NCI-H2029 (cell line): ENCODE measurements around the gene ARL8A.
A peak's percentile ranks its signal among the peaks of the same experiment; 100 is the strongest.
"Not testable (repeated sequence)": the region's sequence is repeated elsewhere in the genome, so short reads cannot be mapped to it uniquely, and the experiment has no call there.

ENCODE experiments used
- DNase-seq: peaks from one replicate; lab custom pipeline; 2025; lab: John Stamatoyannopoulos, UW

Gene ARL8A

DNA sequence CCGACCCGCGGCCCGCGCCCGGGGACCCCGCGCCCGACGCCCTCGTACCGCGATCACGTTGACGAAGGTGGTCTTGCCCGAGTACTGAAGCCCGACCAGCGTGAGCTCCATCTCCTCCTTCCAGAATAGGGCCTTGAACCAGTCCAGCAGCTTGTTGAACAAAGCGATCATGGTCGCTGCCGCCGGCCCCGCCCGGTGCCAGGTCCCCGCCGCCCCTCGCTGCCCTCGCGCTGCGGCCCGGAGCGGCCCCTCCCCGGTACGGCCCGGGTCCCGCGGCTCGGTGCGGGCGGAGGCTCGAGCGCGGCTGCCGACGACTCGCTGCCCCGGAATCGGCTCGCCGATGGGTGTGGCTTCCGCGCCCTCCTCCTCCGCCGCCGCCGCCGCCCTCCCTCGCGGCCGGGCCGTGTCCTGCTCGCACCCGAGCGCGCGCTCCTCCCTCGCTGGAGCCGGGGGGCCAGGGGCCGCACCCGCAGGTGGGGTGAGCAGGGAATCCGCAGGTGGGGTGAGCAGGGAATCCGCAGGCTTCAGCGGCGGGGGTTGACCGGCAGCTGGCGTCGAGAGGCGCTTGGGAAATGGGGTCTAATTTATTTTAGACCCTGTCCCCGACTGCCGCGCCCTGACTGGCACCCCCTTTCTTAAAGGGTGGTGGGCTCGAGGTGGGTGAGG lies at the start of gene ARL8A:
Gene ARL8A, minus strand, starts transcription at position 336 of the 666 bp plus-strand sequence. Its CDS starts 165 bp downstream, at position 171.
- no peak for DNase-seq

DNA sequence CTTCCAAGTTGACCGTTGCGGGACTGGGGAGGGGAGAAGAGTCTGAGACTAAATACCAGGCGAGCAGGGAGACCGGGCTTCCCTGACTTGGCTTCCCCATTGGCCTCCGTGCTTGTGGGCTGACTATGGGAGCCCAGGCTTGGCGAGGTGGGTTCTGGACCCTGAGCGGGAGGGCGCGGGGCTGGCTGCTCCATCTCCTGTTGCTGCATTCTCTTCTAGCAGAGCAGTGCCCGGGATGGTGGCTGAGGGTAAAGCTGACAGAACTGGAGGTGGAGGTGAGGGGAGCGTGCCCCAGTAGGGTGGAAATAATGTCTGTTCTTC lies 49.8 kb upstream of the ARL8A start:
- DNase-seq: no peak

DNA sequence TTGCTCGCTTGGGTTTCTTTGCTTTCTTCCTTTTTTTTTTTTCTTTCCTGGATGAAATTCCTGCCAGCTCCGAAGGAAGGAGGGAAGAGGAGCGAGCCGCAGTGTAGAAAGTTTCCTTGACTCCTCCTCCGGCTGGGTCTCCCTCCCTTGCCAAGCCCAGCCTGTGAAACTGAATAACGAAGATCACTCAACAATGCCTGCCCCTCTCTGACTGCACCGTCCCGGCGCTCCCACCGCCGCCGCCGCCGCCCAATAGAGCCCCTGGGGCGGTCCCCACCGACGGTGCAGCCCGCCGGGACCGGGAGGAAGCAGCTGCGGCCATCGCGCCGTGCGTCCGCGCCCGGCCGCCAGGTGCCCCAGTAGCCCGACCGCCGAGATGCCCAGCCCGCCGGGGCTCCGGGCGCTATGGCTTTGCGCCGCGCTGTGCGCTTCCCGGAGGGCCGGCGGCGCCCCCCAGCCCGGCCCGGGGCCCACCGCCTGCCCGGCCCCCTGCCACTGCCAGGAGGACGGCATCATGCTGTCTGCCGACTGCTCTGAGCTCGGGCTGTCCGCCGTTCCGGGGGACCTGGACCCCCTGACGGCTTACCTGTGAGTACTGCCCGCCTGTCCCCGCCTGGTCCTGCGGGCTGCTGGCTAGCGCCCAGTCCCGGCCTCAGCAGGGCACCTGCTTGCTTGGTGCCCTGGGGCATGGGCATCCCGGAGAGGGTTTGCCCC lies 49.2 kb upstream of the ARL8A start, which contains the start of gene LGR6:
Gene LGR6, plus strand, starts transcription at position 186 of the 714 bp plus-strand sequence. Its CDS starts 191 bp downstream, at position 377.
- no peak for DNase-seq

DNA sequence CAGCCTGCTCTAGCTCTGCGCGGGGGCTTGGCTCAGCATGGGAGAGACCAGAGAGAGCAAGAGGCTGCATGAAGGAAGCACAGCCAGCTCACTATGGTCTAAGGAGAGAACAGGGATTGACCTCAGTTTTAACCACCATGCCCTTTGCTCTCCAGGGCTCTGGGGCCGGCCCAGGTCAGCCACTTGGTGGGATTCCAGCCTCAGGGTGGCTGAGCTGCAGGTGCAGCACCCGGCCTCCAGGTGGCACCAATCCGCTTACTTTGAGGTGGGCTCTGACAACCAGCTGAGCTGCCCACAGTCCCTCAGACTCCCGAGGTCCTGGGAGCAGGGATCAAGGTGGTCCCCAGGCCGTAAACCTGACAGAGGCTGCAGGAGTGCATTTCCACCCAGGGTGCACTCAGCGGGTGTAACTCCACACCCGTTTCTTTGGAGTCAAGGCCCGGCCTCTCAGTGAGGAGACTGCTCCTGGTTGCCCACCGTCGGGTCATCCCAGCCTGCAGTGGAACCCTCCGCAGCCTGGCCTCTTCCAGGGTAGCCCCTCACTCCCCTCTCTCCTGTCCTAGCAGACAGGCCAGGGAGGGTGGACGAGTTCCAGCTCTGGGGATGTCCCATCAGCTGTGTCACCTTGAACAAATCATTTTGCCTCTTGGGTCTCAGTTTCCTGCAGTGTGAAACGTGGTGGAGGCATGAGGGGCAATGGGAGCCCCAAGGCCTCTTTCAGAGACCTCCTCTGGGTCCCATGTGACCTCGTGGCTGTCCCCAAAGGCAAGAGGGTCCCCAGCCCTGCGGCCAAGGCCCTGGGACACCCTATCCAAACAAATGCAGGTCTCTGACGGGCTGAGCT lies 48.5 kb upstream of the ARL8A start:
- no peak for DNase-seq

DNA sequence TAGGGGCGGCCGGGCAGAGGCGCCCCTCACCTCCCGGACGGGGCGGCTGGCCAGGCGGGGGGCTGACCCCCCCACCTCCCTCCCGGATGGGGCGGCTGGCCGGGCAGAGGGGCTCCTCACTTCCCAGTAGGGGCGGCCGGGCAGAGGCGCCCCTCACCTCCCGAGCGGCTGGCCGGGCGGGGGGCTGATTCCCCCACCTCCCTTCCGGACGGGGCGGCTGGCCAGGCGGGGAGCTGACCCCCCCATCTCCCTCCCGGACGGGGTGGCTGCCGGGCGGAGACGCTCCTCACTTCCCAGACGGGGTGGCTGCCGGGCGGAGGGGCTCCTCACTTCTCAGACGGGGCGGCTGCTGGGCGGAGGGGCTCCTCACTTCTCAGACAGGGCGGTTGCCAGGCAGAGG lies 46.9 kb upstream of the ARL8A start:
- not testable (repeated sequence) for DNase-seq

DNA sequence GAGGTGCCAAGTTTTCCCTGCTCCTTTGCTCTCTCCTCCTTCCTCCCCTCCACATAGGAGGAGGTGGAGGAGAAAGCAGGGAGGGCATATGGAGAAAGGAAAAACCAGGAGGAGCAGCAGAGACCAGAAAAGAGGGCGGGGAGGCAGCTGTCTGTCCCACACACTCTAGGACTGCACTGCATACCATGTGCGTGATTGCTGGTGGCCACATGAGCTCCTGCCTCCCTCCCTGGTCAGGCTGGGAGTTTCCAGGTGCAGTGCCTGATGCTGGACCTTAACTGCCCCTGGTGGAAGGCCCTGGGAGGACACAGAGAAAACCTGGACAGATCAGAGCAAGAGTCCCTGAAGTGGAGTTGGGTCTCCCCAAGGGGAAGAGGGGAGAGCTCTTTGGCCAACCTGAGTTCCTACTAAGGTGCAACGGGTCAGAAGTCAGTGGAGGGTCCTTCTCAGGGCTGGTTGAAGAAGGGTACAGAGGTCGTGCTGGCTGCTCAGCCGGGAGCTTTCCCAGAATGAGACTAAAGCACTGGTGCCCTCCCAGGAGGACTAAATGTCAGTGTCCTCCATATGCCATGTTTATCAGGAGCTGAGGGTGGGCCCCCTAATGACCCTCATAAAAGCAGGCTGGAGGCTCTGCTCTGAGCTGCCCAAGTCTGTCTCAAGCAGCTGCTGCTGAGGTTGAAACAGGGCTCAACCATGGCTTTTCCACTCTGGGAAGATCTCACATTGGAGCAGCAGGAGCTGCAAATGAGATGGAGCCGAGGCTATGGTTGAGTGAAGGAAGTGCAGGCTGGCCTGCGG lies 45.6 kb upstream of the ARL8A start:
- DNase-seq: no peak

DNA sequence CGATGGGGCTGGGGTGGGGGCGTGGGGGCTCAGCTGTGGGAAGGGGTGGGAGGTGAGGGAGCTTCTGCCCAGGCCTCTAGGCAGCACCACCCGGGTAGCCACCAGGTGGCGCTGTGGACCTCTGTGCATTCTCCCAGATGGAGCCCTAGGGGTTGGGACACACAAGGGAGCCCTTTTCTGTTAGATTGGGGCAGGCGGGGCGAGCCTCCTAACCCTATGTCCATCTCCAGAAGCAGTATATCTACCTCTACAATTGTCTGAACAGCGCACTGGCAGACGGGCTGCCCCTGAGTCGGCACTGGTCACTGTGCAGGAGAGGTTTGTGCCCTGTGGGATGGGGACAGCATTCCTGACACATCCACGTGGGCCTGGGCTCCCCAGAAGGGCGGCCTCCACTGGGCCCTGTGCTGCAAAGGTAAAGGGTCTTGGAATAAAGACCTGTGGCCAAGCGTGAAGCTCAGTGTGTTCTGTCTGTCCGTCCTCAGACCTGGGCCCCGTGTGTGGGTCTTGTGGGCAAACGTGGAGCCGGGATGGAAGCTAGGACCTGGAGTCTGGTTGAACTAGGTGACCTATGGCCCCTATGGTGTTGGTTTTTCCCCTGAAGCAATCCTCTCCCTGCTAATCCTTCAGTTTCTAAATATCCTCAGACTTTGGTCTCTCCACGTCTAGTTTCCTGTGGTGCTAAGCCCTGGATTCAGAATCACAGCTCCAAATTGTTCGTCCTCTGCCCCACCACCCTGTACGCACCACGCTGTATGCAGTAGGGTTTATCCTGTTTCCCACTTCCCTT lies 44.7 kb upstream of the ARL8A start:
- DNase-seq: peak; percentile 12

DNA sequence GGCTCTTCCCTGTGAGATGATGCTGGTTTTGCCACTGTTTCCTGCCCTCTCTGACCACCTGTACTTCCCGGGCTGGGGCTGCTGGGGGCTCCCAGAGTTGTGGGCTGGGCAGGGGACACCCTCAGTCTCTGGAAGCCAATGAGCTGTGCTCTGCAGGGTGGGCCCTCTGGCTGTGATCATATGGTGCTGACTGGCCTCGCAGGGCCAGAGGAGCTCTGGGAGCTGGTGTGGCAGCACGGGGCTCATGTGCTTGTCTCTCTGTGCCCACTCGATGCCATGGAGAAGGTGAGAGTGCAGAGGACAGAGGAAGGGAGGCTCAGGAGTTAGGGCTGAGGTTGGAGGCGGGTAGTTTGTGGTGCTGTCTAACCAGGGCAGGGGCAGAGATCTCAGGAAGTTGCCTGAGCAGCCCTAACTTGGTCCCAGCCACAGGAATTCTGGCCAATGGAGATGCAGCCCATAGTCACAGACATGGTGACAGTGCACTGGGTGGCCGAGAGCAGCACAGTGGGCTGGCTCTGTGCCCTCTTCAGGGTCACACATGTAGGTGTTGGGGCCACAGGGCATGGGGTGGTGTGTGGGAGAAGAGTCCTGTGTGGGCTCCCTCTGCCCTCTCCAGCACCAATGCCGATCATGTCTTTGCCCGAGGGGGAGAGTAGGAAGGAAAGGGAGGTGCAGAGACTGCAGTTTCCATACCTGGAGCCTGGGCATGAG lies 43.3 kb upstream of the ARL8A start:
- no peak for DNase-seq

DNA sequence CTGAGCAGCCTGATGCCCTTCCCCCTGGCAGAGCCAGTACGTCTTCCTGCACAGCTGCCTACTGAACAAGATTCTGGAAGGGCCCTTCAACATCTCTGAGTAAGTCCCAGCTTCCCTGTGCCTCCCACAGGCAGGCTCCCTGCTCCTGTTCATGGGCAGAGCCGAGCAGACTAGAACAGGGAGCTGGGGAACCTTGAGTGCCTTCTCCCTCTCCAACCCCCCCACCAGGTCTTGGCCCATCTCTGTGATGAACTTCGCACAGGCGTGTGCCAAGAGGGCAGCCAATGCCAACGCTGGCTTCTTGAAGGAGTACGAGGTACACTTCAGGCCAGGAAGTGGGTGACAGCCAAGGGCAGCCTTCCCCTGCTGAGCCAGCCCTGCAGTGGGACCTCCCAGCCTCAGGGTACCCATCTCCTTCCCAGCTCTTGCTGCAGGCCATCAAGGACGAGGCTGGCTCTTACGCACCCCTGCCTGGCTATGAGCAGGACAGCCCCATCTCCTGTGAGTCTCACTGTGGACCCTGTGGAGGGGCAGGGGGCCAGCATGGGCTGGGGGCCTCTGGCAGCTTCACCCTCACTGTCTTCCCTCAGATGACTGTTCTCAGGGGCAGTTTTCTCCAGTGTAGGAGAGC lies 42.6 kb upstream of the ARL8A start:
- no peak for DNase-seq

DNA sequence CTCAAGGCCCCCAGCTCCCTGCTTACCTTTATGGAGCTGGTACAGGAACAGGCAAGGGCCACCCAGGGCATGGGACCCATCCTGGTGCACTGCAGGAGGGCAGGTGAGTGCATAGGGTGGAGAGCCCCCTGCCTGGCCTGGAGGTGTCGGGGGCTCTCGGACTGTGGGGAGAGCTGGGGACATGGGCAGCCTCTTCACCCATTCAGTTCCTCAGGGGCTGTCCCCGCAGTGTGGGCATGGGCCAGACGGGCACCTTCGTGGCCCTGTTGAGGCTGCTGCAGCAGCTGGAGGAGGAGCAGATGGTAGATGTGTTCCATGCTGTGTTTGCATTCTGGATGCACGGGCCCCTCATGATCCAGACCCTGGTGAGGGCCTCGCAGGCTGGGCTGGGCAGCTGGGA lies 41.8 kb upstream of the ARL8A start:
- no peak for DNase-seq

DNA sequence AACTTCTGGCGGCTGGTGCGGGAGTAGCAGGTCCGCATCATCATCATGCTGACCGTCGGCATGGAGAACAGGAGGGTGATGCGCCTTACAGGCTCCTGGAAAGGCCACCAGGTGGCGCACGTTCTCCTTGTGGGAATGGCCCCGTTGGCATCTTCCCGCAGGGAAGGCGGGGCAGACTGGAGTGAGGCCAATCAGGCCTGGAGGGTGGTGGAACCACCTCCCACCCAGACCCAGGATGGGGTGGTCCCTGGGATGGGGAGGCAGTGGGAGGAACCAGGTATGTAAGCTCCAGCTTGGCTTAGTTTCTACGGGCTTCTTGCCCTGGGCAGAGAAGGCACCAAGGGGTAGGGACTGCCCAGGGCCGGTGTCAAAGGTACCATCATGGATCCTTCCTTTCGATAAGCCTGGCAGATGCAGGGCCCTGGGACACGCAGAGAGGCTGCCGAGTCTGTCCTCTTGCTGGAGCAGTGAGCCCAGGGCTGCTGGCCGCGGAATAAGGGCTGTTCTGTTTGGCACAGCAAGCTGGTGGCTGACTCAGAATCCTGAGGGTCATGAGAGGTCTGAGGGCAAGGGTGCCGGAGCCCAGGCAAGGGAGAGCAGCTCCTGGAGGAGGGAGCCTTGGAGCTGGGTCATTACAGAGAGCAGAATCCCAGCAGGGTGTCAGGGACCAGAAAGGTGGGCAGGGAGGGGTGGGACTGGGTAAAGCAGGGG lies 40.4 kb upstream of the ARL8A start:
- peak; percentile 79 for DNase-seq

DNA sequence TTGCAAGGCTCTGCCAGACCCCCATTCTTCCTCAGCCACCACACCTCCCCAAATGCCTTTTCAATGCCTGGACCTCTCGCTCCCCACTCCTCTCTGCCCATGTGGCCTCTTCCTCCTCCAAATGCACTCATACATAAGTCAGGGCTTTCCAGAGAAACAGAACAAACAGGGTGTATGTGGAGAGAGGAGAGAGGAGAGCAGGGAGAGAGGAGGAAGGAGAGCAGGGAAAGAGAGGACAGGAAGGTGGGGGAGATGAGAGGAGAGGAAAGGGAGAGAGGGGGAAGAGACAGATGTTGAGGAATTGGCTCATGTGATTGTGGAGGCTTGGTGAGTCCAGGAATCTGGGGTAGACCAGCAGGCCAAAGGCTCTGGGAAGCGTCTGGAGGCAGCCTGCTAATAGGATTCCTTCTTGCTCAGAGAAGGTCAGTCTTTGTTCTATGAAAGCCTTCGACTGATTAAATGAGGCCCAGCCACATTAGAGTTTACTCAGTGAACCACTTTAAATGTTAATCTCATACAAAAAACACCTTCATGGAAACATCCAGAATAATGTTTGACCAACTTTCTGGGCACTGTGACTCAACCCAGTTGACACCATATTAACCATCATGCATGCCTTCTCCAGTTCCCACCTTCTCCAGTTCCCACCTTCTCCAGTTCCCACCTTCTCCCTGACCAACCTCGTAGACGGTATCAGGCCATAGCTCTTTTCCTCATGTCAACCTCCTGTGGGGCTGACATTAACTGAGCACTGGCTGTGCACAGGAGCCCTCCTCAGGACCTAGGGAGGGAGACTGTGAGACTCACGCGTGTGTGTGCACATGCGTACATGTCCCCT lies 37.7 kb upstream of the ARL8A start:
- no peak for DNase-seq

DNA sequence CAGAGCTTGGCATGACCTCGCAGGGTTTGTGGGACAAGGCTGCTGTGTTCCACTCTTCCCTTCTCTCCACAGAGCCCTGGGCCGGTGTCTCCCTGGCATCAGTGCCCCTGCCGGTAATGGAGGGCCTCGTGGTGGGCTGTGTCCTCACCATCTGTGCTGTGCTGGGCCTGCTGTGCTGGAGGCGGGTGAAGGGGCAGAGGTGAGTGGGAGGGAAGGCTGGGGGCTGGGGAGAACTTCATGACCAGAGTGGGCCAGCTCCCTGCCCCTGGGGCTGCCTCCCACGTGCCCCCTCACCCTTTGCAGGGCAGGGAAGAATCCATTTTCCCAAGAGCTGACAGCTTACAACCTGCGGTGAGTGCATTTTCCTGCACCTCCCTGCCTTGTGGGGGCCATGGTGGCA lies 37.0 kb upstream of the ARL8A start:
- no peak for DNase-seq

DNA sequence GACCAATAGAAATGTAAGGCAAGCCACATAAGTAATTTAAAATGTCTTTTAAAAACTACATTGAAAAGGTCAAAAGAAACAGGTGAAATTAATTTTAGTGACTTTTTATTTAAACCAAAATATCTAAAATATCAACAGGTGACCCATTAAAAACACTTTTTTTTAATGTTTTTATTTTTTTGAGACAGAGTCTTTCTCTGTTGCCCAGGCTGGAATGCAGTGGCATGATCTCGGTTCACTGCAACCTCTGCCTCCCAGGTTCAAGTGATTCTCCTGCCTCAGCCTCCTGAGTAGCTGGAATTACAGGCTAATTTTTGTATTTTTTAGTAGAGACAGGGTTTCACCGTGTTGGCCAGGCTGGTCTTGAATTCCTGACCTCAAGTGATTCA lies 36.2 kb upstream of the ARL8A start:
- not testable (repeated sequence) for DNase-seq

DNA sequence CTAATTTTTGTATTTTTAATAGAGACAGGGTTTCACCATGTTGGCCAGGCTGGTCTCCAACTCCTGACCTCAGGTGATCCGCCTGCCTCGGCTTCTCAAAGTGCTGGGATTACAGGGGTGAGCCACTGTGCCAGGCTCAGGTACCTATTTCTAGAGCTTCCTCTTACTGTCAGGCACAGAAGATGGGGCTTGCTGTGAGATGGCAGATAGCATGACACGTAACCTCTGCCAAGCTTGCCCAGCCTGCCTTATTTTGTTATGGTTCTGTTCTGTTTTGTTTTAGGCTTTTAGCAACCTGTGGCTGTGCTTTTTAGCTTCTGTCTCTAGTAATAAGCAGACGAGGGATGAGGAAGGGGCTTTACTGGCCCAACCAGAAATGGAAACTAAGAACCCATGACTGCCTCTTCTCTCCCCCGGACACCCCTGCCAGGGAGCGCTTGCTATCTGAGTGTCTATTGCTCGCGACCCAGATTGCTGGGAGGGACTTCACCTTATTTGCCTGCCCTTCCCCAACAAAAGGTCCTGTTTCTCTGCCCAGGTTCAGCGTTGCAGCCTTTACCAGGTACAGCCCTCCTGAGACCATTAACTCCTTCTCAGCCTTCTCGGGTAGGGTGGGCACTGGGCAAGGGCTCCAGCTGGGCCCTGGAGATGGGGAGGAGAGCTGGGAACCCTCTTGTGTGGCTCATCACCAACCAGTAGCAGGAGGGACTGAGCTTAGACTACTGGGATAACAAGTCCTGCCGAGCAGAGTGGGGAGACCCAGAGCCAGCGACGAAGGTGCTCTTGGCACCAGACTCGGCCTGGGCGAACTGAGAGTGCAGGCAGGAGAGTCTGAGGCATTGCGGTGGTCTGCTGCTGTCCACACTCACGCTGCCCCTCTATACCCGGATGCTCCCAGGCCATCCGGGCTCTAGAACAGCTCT lies 35.6 kb upstream of the ARL8A start:
- DNase-seq: no peak

DNA sequence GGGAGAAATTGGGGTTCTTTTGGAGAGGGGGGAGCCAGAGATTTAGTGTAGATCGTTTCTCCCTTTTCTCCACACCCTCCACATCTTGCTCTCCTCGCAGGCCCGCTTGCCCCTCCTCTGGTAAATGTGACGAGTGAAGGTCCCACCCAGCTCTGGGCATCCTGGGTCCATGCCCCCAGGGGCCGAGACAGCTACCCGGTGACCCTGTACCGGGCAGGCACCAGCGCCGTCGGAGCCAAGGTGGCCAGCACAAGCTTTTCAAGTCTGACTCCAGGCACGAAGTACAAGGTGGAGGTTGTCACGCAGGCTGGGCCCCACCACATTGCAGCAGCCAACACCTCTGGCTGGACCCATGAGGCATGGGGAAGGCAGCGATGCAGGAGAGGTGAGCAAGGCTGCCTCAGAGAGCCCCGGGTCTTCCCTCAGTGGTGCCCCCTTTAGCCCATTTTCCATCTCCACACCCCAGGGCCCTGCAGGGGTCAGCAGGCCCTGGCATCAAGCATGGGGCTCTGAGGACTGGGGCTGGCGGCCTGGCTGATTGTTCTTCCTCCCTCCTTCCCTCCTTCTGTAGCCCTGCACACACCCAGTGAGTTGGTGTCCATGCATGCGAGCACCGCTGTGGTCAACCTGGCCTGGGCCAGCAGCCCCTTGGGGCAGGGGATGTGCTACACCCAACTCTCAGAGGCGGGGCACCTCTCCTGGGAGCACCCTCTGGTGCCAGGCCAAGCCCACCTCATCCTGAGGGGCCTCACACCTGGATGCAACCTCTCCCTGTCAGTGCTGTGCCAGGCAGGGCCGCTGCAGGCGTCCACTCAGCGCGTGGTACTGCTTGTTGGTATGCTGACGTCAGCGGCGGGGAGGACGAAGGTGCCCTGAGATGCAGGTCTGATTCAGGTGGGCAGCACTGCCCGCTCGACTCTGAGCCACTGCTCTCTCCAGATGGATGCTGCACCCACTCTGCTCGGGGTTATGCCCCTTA lies 32.7 kb upstream of the ARL8A start:
- DNase-seq: no peak
